Endothelial cell of umbilical vein (primary cell): ENCODE measurements around the gene PADI1.

Source experiments
- CTCF ChIP-seq, 2 donors: IDR thresholded peaks; 1 replicate in 1 of 2; 2 replicates in 1 of 2; pipeline ENCODE4 v1.5.1; 2011; ENCODE audit warnings: low read length in 2 of 2, mild to moderate bottlenecking in 2 of 2, moderate library complexity in 2 of 2, control low read depth in 1 of 2, inconsistent platforms in 1 of 2, low read depth in 1 of 2; ENCODE audit not compliant: insufficient read depth in 1 of 2; ENCODE audit errors: extremely low read depth in 1 of 2
- JUN ChIP-seq: IDR thresholded peaks from 2 replicates; pipeline ENCODE4 v1.6.1; 2011; ENCODE audit warnings: borderline replicate concordance, low read depth; ENCODE audit not compliant: insufficient read length, insufficient read depth
- POLR2A ChIP-seq: IDR thresholded peaks from 2 replicates; pipeline ENCODE4 v1.6.1; 2012; ENCODE audit warnings: low read depth, mild to moderate bottlenecking, control low read depth, low read length
- POLR2AphosphoS5 ChIP-seq: IDR thresholded peaks from 2 replicates; pipeline ENCODE4 v1.6.1; 2012; ENCODE audit warnings: low read depth, mild to moderate bottlenecking, control low read depth, low read length, moderate library complexity; ENCODE audit not compliant: insufficient read depth

GRCh38 chr1:17208546-17208945 is 3.6 kb downstream of the PADI1 start:
- no peak for TF ChIP-seq POLR2A
- TF ChIP-seq CTCF (IDR thresholded peaks at IDR 0.05; ENCODE audit: extremely low read depth in 1 of 2, insufficient read depth in 1 of 2, low read depth in 1 of 2, low read length in 2 of 2) = no peak
- no peak for TF ChIP-seq POLR2AphosphoS5
- no peak for TF ChIP-seq JUN
